Measurements from ENCODE around the gene DPYD.

Gene DPYD

GRCh38 chr1:97516588-97516987 lies 404.2 kb downstream of the DPYD start:
- Histone ChIP-seq H3K9ac (ENCODE audit: low read length) (no peak overlapping the region), H3K27me3 (ENCODE audit: control insufficient read depth, insufficient read depth, low read length) (no peaks in the 10 kb centered on the region), H3K4me3 (ENCODE audit: low read length) (no peak overlapping the region), H3K27ac (ENCODE audit: low read depth, low read length) (no peak overlapping the region), H3K36me3 (ENCODE audit: control insufficient read depth, insufficient read depth, low read length) (no peaks in the 10 kb centered on the region), H3K4me1 (ENCODE audit: control insufficient read depth, insufficient read depth, low read length) (no peaks in the 10 kb centered on the region)

- H3K27me3 ChIP-seq (ENCODE audit: control insufficient read depth, insufficient read depth, low read length), result no peaks in the 10 kb centered on the region
- H3K9ac ChIP-seq (ENCODE audit: low read length), result no peak overlapping the region
- H3K27ac ChIP-seq (ENCODE audit: low read depth, low read length), result no peak overlapping the region
- H3K4me3 ChIP-seq (ENCODE audit: low read length), result no peak overlapping the region
- no peaks in the 10 kb centered on the region for H3K36me3 ChIP-seq (ENCODE audit: control insufficient read depth, insufficient read depth, low read length)
- H3K4me1 ChIP-seq (ENCODE audit: control insufficient read depth, insufficient read depth, low read length), result no peaks in the 10 kb centered on the region
These were observed 412.1 kb downstream of the DPYD start for GRCh38 chr1:97508653-97509218.

- Histone ChIP-seq H3K9ac (ENCODE audit: low read length) (no peak overlapping the region), H3K4me3 (ENCODE audit: low read length) (no peak overlapping the region), H3K27me3 (ENCODE audit: control insufficient read depth, insufficient read depth, low read length) (no peaks in the 10 kb centered on the region), H3K4me1 (ENCODE audit: control insufficient read depth, insufficient read depth, low read length) (no peaks in the 10 kb centered on the region), H3K27ac (ENCODE audit: low read depth, low read length) (no peak overlapping the region), H3K36me3 (ENCODE audit: control insufficient read depth, insufficient read depth, low read length) (no peaks in the 10 kb centered on the region)
These were observed 413.0 kb downstream of the DPYD start for GRCh38 chr1:97507863-97508262.

GRCh38 chr1:97506368-97506767 lies 414.5 kb downstream of the DPYD start:
- no peak overlapping the region for H3K27ac ChIP-seq (ENCODE audit: low read depth, low read length)
- no peaks in the 10 kb centered on the region for H3K4me1 ChIP-seq (ENCODE audit: control insufficient read depth, insufficient read depth, low read length)
- no peaks in the 10 kb centered on the region for H3K27me3 ChIP-seq (ENCODE audit: control insufficient read depth, insufficient read depth, low read length)
- no peak overlapping the region for H3K9ac ChIP-seq (ENCODE audit: low read length)
- no peak overlapping the region for H3K4me3 ChIP-seq (ENCODE audit: low read length)
- H3K36me3 ChIP-seq (ENCODE audit: control insufficient read depth, insufficient read depth, low read length), result no peaks in the 10 kb centered on the region

- Histone ChIP-seq H3K4me3 (ENCODE audit: low read length) (no peak overlapping the region), H3K27me3 (ENCODE audit: control insufficient read depth, insufficient read depth, low read length) (no peaks in the 10 kb centered on the region), H3K9ac (ENCODE audit: low read length) (no peak overlapping the region), H3K4me1 (ENCODE audit: control insufficient read depth, insufficient read depth, low read length) (no peaks in the 10 kb centered on the region), H3K36me3 (ENCODE audit: control insufficient read depth, insufficient read depth, low read length) (no peaks in the 10 kb centered on the region), H3K27ac (ENCODE audit: low read depth, low read length) (no peak overlapping the region)
These were observed 415.0 kb downstream of the DPYD start for GRCh38 chr1:97505816-97506215.

GRCh38 chr1:97505289-97505688 lies 415.5 kb downstream of the DPYD start:
- Histone ChIP-seq H3K9ac (ENCODE audit: low read length) (no peak overlapping the region), H3K4me3 (ENCODE audit: low read length) (no peak overlapping the region), H3K4me1 (ENCODE audit: control insufficient read depth, insufficient read depth, low read length) (no peaks in the 10 kb centered on the region), H3K27ac (ENCODE audit: low read depth, low read length) (no peak overlapping the region), H3K36me3 (ENCODE audit: control insufficient read depth, insufficient read depth, low read length) (no peaks in the 10 kb centered on the region), H3K27me3 (ENCODE audit: control insufficient read depth, insufficient read depth, low read length) (no peaks in the 10 kb centered on the region)

- no peak overlapping the region for H3K4me3 ChIP-seq (ENCODE audit: low read length)
- no peak overlapping the region for H3K27ac ChIP-seq (ENCODE audit: low read depth, low read length)
- no peaks in the 10 kb centered on the region for H3K27me3 ChIP-seq (ENCODE audit: control insufficient read depth, insufficient read depth, low read length)
- H3K9ac ChIP-seq (ENCODE audit: low read length), result no peak overlapping the region
- H3K36me3 ChIP-seq (ENCODE audit: control insufficient read depth, insufficient read depth, low read length), result no peaks in the 10 kb centered on the region
- no peaks in the 10 kb centered on the region for H3K4me1 ChIP-seq (ENCODE audit: control insufficient read depth, insufficient read depth, low read length)
These were observed 418.5 kb downstream of the DPYD start for GRCh38 chr1:97502360-97502759.

GRCh38 chr1:97501628-97502027 lies 419.2 kb downstream of the DPYD start:
- H3K36me3 ChIP-seq (ENCODE audit: control insufficient read depth, insufficient read depth, low read length), result no peaks in the 10 kb centered on the region
- no peak overlapping the region for H3K4me3 ChIP-seq (ENCODE audit: low read length)
- no peaks in the 10 kb centered on the region for H3K4me1 ChIP-seq (ENCODE audit: control insufficient read depth, insufficient read depth, low read length)
- H3K27ac ChIP-seq (ENCODE audit: low read depth, low read length), result no peak overlapping the region
- no peak overlapping the region for H3K9ac ChIP-seq (ENCODE audit: low read length)
- no peaks in the 10 kb centered on the region for H3K27me3 ChIP-seq (ENCODE audit: control insufficient read depth, insufficient read depth, low read length)

- Histone ChIP-seq H3K9ac (ENCODE audit: low read length) (no peak overlapping the region), H3K4me3 (ENCODE audit: low read length) (no peak overlapping the region), H3K27ac (ENCODE audit: low read depth, low read length) (no peak overlapping the region), H3K27me3 (ENCODE audit: control insufficient read depth, insufficient read depth, low read length) (no peaks in the 10 kb centered on the region), H3K4me1 (ENCODE audit: control insufficient read depth, insufficient read depth, low read length) (no peaks in the 10 kb centered on the region), H3K36me3 (ENCODE audit: control insufficient read depth, insufficient read depth, low read length) (no peaks in the 10 kb centered on the region)
These were observed 420.1 kb downstream of the DPYD start for GRCh38 chr1:97500760-97501159.

GRCh38 chr1:97499667-97500066 lies 421.2 kb downstream of the DPYD start:
- no peaks in the 10 kb centered on the region for H3K27me3 ChIP-seq (ENCODE audit: control insufficient read depth, insufficient read depth, low read length)
- no peak overlapping the region for H3K9ac ChIP-seq (ENCODE audit: low read length)
- no peak overlapping the region for H3K27ac ChIP-seq (ENCODE audit: low read depth, low read length)
- no peaks in the 10 kb centered on the region for H3K4me1 ChIP-seq (ENCODE audit: control insufficient read depth, insufficient read depth, low read length)
- no peak overlapping the region for H3K4me3 ChIP-seq (ENCODE audit: low read length)
- H3K36me3 ChIP-seq (ENCODE audit: control insufficient read depth, insufficient read depth, low read length), result no peaks in the 10 kb centered on the region

GRCh38 chr1:97489834-97490233 lies 431.0 kb downstream of the DPYD start:
- Histone ChIP-seq H3K27me3 (ENCODE audit: control insufficient read depth, insufficient read depth, low read length) (no peaks in the 10 kb centered on the region), H3K9ac (ENCODE audit: low read length) (no peak overlapping the region), H3K27ac (ENCODE audit: low read depth, low read length) (no peak overlapping the region), H3K4me1 (ENCODE audit: control insufficient read depth, insufficient read depth, low read length) (no peaks in the 10 kb centered on the region), H3K4me3 (ENCODE audit: low read length) (no peak overlapping the region), H3K36me3 (ENCODE audit: control insufficient read depth, insufficient read depth, low read length) (no peaks in the 10 kb centered on the region)

GRCh38 chr1:97488530-97488929 lies 432.3 kb downstream of the DPYD start:
- Histone ChIP-seq H3K9ac (ENCODE audit: low read length) (no peak overlapping the region), H3K27ac (ENCODE audit: low read depth, low read length) (no peak overlapping the region), H3K27me3 (ENCODE audit: control insufficient read depth, insufficient read depth, low read length) (no peaks in the 10 kb centered on the region), H3K36me3 (ENCODE audit: control insufficient read depth, insufficient read depth, low read length) (no peaks in the 10 kb centered on the region), H3K4me1 (ENCODE audit: control insufficient read depth, insufficient read depth, low read length) (no peaks in the 10 kb centered on the region), H3K4me3 (ENCODE audit: low read length) (no peak overlapping the region)

- H3K4me1 ChIP-seq (ENCODE audit: control insufficient read depth, insufficient read depth, low read length), result no peaks in the 10 kb centered on the region
- H3K27me3 ChIP-seq (ENCODE audit: control insufficient read depth, insufficient read depth, low read length), result no peaks in the 10 kb centered on the region
- H3K4me3 ChIP-seq (ENCODE audit: low read length), result no peak overlapping the region
- H3K36me3 ChIP-seq (ENCODE audit: control insufficient read depth, insufficient read depth, low read length), result no peaks in the 10 kb centered on the region
- H3K27ac ChIP-seq (ENCODE audit: low read depth, low read length), result no peak overlapping the region
- no peak overlapping the region for H3K9ac ChIP-seq (ENCODE audit: low read length)
These were observed 438.8 kb downstream of the DPYD start for GRCh38 chr1:97482022-97482421.
